ENCODE data around the gene CAPS. TPM values are rescaled to one million over a fixed set of nuclear protein-coding genes. Genes with fewer than 3 reads are reported as not detected.

Gene CAPS
- total RNA-seq, 4 donors from 2014 or later, result 24.6 to 57.3 (median 38.0) TPM

DNA sequence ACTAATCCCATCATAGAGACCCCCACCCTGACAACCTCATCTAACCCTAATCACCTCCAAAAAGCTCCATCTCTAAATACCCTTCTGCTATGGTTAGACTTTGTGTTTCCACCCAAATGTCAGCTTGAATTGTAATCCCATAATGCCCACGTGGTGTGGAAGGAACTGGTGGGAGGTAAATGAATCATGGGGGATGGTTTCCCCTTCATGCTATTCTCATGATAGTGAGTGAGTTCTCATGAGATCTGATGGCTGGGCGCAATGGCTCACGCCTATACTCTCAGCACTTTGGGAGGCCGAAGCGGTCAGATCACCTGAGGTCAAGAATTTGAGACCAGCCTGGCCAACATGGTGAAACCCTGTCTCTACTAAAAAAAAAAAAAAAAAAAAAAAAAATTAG lies 6.8 kb upstream of the CAPS start:
- peaks cover 11 to 21% (median 19%) of the 10 kb centered on the region in 4 donors for H3K4me1 ChIP-seq
- no peak overlapping the region for H3K4me3 ChIP-seq
- no peak for DNase-seq
- in situ Hi-C loops (cut with MboI; ENCODE audit: low pct_ligation_motif_present in 1 of 4, low pct_unique_long_range_greater_than_20kb in 1 of 4, low sequenced_read_pairs in 3 of 4), result no loop called here
- no peak overlapping the region for H3K27ac ChIP-seq
- TF ChIP-seq POLR2AphosphoS5 (IDR thresholded peaks at IDR 0.05) (no peak), POLR2A (IDR thresholded peaks at IDR 0.05) (no peak), EP300 (IDR thresholded peaks at IDR 0.05; ENCODE audit: low read depth) (no peak)
- TF ChIP-seq, protein P1, sequence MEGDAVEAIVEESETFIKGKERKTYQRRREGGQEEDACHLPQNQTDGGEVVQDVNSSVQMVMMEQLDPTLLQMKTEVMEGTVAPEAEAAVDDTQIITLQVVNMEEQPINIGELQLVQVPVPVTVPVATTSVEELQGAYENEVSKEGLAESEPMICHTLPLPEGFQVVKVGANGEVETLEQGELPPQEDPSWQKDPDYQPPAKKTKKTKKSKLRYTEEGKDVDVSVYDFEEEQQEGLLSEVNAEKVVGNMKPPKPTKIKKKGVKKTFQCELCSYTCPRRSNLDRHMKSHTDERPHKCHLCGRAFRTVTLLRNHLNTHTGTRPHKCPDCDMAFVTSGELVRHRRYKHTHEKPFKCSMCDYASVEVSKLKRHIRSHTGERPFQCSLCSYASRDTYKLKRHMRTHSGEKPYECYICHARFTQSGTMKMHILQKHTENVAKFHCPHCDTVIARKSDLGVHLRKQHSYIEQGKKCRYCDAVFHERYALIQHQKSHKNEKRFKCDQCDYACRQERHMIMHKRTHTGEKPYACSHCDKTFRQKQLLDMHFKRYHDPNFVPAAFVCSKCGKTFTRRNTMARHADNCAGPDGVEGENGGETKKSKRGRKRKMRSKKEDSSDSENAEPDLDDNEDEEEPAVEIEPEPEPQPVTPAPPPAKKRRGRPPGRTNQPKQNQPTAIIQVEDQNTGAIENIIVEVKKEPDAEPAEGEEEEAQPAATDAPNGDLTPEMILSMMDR (IDR thresholded peaks at IDR 0.05), result no peak
- H3K9me3 ChIP-seq, result no peaks in the 10 kb centered on the region
- WGBS, 2 donors (ENCODE audit: low coverage in 1 of 2), result 68% methylated on average over 5 of the region's 5 CpGs; no CpG with 5 or more reads in 1 of the 2 donors
- H3K36me3 ChIP-seq, result no peaks in the 10 kb centered on the region
- intact Hi-C loops (cut with DNase I; ENCODE audit: low total_unique reads), result no loop called here
- no peaks in the 10 kb centered on the region for H3K27me3 ChIP-seq

DNA sequence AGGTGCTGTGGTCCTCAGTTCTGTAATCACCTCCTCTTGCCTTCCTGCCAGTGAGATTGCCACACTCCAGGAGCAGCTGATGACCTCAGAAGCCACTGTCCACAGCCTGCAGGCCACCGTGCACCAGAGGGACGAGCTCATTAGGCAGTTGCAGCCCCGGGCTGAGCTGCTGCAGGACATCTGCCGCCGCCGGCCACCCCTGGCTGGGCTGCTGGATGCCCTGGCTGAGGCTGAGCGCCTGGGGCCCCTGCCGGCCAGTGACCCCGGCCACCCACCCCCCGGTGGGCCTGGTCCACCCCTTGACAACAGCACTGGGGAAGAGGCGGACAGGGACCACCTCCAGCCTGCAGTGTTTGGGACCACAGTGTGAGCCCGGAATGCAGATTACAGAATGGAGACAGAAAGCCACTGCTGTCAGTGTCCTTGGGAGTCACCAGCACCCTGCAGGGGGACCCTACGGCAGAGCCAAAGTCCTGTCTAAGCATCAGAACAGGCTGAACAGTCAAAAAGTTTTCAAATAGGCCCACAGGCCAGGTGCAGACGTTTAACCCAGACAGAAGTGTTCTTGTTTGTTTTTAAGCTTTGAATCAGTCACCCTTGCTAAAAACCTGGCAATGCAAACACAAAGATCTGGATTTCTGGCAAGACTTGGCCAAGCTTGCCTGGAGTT lies 5.1 kb upstream of the CAPS start:
- DNase-seq, result no peak
- no peak overlapping the region for H3K27ac ChIP-seq
- WGBS, 2 donors (ENCODE audit: low coverage in 1 of 2), result 72% methylated on average over 6 of the region's 14 CpGs; no CpG with 5 or more reads in 1 of the 2 donors

GRCh38 chr19:5910638-5910907 lies 3.5 kb upstream of the CAPS start:
- peaks cover 13 to 28% (median 24%) of the 10 kb centered on the region in 4 donors for H3K4me1 ChIP-seq
- no peak overlapping the region for H3K27ac ChIP-seq
- no peaks in the 10 kb centered on the region for H3K36me3 ChIP-seq
- H3K4me3 ChIP-seq, result no peak overlapping the region
- in situ Hi-C loops (cut with MboI; ENCODE audit: low pct_ligation_motif_present in 1 of 4, low pct_unique_long_range_greater_than_20kb in 1 of 4, low sequenced_read_pairs in 3 of 4) (no loop called here), intact Hi-C loops (cut with DNase I; ENCODE audit: low total_unique reads) (no loop called here)
- WGBS, 2 donors (ENCODE audit: low coverage in 1 of 2), result 89 to 90% methylated on average over 1 of the region's 1 CpG
- H3K27me3 ChIP-seq, result no peaks in the 10 kb centered on the region
- no peak for DNase-seq
- TF ChIP-seq POLR2A (IDR thresholded peaks at IDR 0.05) (no peak), POLR2AphosphoS5 (IDR thresholded peaks at IDR 0.05) (no peak), EP300 (IDR thresholded peaks at IDR 0.05; ENCODE audit: low read depth) (no peak)
- TF ChIP-seq, protein P1 (IDR thresholded peaks at IDR 0.05), result no peak
- no peaks in the 10 kb centered on the region for H3K9me3 ChIP-seq

More for the DNA sequence above, 5.1 kb upstream of the CAPS start:
- intact Hi-C loops (cut with DNase I; ENCODE audit: low total_unique reads), result no loop called here
- Histone ChIP-seq H3K4me1 (peaks cover 11 to 17% (median 13%) of the 10 kb centered on the region in 4 donors), H3K27me3 (no peaks in the 10 kb centered on the region), H3K36me3 (no peaks in the 10 kb centered on the region), H3K4me3 (no peak overlapping the region), H3K9me3 (no peaks in the 10 kb centered on the region)
- in situ Hi-C loops (cut with MboI; ENCODE audit: low pct_ligation_motif_present in 1 of 4, low pct_unique_long_range_greater_than_20kb in 1 of 4, low sequenced_read_pairs in 3 of 4), result no loop called here
- no peak for TF ChIP-seq POLR2AphosphoS5 (IDR thresholded peaks at IDR 0.05)
- no peak for TF ChIP-seq EP300 (IDR thresholded peaks at IDR 0.05; ENCODE audit: low read depth)
- TF ChIP-seq, protein P1 (IDR thresholded peaks at IDR 0.05), result no peak
- TF ChIP-seq POLR2A (IDR thresholded peaks at IDR 0.05), result no peak

- DNase-seq, result no peak
- no peaks in the 10 kb centered on the region for H3K27me3 ChIP-seq
- intact Hi-C loops (cut with DNase I; ENCODE audit: low total_unique reads) (no loop called here), in situ Hi-C loops (cut with MboI; ENCODE audit: low pct_ligation_motif_present in 1 of 4, low pct_unique_long_range_greater_than_20kb in 1 of 4, low sequenced_read_pairs in 3 of 4) (no loop called here)
- WGBS, 2 donors (ENCODE audit: low coverage in 1 of 2), result 60% methylated on average over 1 of the region's 1 CpG; no CpG with 5 or more reads in 1 of the 2 donors
- TF ChIP-seq POLR2A (IDR thresholded peaks at IDR 0.05), result no peak
- TF ChIP-seq EP300 (IDR thresholded peaks at IDR 0.05; ENCODE audit: low read depth), result no peak
- TF ChIP-seq, protein P1 (IDR thresholded peaks at IDR 0.05), result no peak
- TF ChIP-seq POLR2AphosphoS5 (IDR thresholded peaks at IDR 0.05), result no peak
- H3K4me3 ChIP-seq, result no peak overlapping the region
- H3K9me3 ChIP-seq, result no peaks in the 10 kb centered on the region
- peaks cover 0 to 4% (median 1%) of the 10 kb centered on the region in 4 donors for H3K36me3 ChIP-seq
- H3K4me1 ChIP-seq, result peaks cover 6 to 28% (median 26%) of the 10 kb centered on the region in 4 donors
- no peak overlapping the region for H3K27ac ChIP-seq
Observed at GRCh38 chr19:5911366-5911765, 2.7 kb upstream of the CAPS start.
